ENCODE data around the gene COPZ2. TPM values are rescaled to one million over a fixed set of nuclear protein-coding genes. Genes with fewer than 3 reads are reported as not detected.
A peak's percentile ranks its signal among the peaks of the same experiment; 100 is the strongest.

COPZ2 gene
- total RNA-seq, 4 donors from 2014 or later, result 0.91 to 14.5 (median 5.7) TPM

DNA sequence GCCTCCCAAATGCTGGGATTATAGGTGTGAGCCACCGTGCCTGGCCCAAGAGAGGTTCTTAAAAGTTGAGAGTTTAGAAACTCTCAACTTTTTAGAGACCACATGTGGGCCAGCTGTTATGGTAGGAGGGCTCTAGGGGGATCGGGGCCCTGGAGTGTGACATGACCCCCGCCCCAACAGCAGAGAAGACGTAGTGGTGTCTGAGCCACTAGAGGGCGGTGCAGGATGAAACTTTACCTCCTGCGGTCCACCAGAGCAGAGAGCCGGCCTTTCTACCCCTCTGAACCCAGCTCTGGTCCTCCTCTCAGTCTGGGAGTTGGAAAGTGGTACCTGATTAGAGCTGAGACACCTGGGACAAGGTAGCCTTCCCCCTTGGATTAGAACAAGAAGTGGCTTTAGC is 59.3 kb downstream of the COPZ2 start:
- Histone ChIP-seq H3K36me3 (peaks cover 32 to 100% (median 71%) of the 10 kb centered on the region in 3 donors), H3K4me1 (peaks cover 0 to 7% (median 0%) of the 10 kb centered on the region in 3 donors), H3K9me3 (no peaks in the 10 kb centered on the region), H3K4me3 (no peak overlapping the region), H3K27ac (no peak overlapping the region), H3K27me3 (no peaks in the 10 kb centered on the region)
- WGBS, 2 donors, result 23 to 38% methylated on average over 6 to 7 of the region's 7 CpGs
- intact Hi-C loops (cut with DNase I), result no loop called here
- TF ChIP-seq, protein P1, sequence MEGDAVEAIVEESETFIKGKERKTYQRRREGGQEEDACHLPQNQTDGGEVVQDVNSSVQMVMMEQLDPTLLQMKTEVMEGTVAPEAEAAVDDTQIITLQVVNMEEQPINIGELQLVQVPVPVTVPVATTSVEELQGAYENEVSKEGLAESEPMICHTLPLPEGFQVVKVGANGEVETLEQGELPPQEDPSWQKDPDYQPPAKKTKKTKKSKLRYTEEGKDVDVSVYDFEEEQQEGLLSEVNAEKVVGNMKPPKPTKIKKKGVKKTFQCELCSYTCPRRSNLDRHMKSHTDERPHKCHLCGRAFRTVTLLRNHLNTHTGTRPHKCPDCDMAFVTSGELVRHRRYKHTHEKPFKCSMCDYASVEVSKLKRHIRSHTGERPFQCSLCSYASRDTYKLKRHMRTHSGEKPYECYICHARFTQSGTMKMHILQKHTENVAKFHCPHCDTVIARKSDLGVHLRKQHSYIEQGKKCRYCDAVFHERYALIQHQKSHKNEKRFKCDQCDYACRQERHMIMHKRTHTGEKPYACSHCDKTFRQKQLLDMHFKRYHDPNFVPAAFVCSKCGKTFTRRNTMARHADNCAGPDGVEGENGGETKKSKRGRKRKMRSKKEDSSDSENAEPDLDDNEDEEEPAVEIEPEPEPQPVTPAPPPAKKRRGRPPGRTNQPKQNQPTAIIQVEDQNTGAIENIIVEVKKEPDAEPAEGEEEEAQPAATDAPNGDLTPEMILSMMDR (IDR thresholded peaks at IDR 0.05), result peak; percentile 46 to 68 (median 57)
- no peak for TF ChIP-seq POLR2A (IDR thresholded peaks at IDR 0.05)
- DNase-seq, result no peak

Small RNAs within 50 kb of the gene (small RNA-seq; reads per million reads assigned to genes)
- 0 reads per million in 4 donors for gene AC004477.2
- 79.8 to 136 (median 88.4) reads per million in 4 donors for gene MIR152

Other genes with a start within 250 kb of the COPZ2 start
- 1 to 10 TPM; 1.1 to 4.6 (median 1.6) TPM for gene OSBPL7, start 216.0 kb downstream of the COPZ2 start, total RNA-seq
- 10 to 100 TPM; 23.2 to 36.6 (median 30.0) TPM for gene MRPL10, start 206.3 kb downstream of the COPZ2 start, total RNA-seq
- gene LRRC46, start 206.1 kb downstream of the COPZ2 start, total RNA-seq, result under 1 TPM in 1 of 4 donors, not detected in 3; 0.18 TPM
- gene SCRN2, start 196.5 kb downstream of the COPZ2 start, total RNA-seq, result 10 to 100 TPM; 13.9 to 24.8 (median 17.8) TPM
- gene SP6, start 186.6 kb downstream of the COPZ2 start, total RNA-seq, result 1 to 10 TPM; 1.1 to 6.4 (median 3.8) TPM
- 1 to 10 TPM; 4.0 to 9.9 (median 9.2) TPM for gene SP2, start 141.6 kb downstream of the COPZ2 start, total RNA-seq
- 10 to 100 TPM; 25.6 to 38.6 (median 34.2) TPM for gene PNPO, start 96.2 kb downstream of the COPZ2 start, total RNA-seq
- gene PRR15L, start 79.9 kb downstream of the COPZ2 start, total RNA-seq, result 10 to 100 TPM in 1 of 4 donors, 1 to 10 TPM in 3; 3.3 to 12.5 (median 7.1) TPM
- gene CDK5RAP3, start 66.7 kb downstream of the COPZ2 start, total RNA-seq, result 100 to 1,000 TPM in 1 of 4 donors, 10 to 100 TPM in 3; 60.1 to 141 (median 66.0) TPM
- gene NFE2L1, start 10.6 kb upstream of the COPZ2 start, total RNA-seq, result 100 to 1,000 TPM in 1 of 4 donors, 10 to 100 TPM in 3; 41.6 to 103 (median 60.0) TPM
- 10 to 100 TPM; 21.0 to 46.7 (median 24.7) TPM for gene CBX1, start 63.7 kb upstream of the COPZ2 start, total RNA-seq
- 10 to 100 TPM; 12.7 to 16.6 (median 15.0) TPM for gene SNX11, start 70.0 kb upstream of the COPZ2 start, total RNA-seq